Stimulated activated CD8-positive, alpha-beta memory T cell treated with anti-CD3 and anti-CD28 coated beads, Interleukin-4, amount 100 ng/mL, for 4 hours (primary cell): ENCODE data around the gene ADORA3.

ENCODE experiments used
- DNase-seq, 2 donors: peaks; one replicate each; pipeline ENCODE4 v3.0.0-alpha.2; 2020; ENCODE audit warnings: low read depth in 2 of 2, low spot score in 1 of 2

Gene ADORA3

DNA sequence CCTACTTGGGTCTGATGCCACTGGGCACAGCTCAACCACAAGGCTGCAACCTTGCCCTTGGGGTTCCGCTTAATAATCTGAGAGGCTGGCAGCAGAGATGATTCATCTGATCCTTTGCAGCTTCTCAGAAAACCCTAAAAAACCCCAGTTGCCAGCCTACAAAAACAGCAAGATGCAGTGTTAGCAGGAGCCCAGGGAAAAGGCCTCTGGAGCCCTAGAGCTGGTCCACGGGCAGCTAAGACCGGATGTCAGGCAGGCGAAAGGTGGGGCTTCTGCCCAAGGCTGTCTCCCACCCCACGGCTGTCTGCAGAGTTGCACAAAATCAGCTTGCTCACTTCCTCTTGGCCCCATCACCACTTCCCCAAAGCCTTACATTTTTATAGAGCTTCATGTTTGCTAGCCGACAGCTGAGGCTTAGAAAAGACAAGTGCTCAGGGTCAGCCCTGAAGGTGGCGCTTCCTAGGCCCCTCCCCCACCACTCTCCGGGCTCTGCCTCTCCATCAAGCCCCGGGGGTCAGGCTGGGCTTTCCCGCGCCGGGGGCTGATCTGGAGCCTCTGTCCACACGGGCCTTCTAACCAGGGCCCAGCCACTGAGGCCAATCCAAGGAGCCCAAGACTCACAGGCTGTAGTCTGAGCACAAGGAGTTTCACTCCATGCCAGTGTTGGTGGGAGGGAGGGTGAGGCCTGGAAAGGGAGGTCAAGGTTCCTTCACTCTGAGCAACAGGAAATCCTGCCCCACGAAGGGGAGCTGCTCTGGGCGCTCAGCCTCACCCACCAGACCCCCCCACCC lies 4.2 kb upstream of the ADORA3 start:
- peak; percentile 29 to 54 for DNase-seq

DNA sequence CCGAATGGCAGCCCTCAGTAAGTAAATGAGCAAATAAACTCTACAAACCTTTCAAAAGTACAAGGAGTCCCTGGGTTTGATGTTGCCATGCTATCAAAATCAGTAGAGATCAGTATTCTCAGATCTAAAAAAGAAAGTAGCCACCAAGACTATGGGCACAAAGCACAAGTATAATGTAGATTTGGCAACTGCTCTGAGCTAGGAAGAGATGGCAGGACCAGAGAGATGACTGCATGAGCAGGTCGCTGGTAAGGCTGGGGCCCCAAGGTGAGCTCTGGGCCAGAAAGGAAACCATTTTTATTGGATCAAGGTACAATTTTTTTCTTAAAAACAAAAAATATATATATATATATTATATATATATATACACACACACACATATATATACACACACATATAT lies 3.1 kb upstream of the ADORA3 start:
- no peak for DNase-seq

DNA sequence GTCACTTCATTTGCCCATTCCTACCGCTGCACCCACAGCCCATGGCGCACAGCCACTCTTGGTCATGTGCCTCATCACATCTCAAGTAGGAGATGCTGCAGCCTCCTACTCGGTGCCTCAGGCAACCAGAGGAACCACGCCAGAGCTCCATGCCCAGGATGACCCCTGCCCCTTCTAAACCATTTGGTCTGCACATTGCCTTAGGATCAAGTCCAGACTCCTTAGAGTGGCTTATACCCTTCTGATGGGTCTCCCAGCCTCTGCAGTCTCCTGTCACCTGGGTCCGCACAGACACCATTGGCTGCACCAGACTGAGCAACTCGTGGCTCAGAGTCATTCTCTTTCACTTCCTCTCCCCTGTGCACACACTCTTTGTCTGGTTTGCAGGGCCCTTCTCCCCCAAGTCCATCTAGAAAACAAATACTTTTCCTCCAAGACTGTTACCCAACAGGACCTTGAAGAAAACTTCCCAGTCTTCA lies 2.2 kb upstream of the ADORA3 start:
- DNase-seq = no peak

DNA sequence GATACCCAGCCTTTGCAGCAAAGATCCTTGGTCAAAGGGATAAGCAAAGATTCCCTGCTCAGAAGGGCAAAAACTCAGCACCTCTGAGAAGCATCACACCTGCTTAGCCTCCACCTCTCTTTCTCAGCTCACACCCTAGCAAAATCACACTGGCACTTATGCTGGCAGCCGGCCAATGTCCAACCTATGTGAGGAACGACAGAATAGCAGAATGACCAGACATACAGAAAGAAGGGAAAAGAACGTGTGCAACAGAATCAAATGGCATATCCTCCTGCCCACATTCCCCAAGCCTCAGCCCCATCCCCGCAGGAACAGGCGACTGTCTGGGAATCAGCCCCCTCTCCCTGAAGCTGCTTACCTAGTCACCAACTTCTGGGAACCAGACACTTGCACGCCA lies 664 bp upstream of the ADORA3 start:
- DNase-seq = no peak

DNA sequence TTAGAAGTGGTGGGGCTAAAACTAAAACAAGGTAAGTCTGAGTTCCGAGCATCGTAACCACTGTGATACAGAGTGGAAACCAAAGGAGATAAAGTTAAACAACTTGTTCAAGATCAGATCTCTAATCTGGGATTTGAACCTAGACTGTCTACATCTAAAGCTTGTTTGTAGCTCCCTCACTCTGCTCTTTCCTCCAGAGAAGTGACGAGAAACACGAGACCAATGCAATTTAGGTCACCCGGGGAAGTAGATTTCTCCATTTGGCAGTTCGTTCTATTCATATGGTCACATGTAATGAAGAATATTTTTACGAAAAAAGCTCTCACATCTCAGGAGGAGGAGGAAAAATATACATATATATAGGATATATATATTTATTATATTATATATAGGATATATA lies 1.8 kb downstream of the ADORA3 start:
- DNase-seq = no peak

DNA sequence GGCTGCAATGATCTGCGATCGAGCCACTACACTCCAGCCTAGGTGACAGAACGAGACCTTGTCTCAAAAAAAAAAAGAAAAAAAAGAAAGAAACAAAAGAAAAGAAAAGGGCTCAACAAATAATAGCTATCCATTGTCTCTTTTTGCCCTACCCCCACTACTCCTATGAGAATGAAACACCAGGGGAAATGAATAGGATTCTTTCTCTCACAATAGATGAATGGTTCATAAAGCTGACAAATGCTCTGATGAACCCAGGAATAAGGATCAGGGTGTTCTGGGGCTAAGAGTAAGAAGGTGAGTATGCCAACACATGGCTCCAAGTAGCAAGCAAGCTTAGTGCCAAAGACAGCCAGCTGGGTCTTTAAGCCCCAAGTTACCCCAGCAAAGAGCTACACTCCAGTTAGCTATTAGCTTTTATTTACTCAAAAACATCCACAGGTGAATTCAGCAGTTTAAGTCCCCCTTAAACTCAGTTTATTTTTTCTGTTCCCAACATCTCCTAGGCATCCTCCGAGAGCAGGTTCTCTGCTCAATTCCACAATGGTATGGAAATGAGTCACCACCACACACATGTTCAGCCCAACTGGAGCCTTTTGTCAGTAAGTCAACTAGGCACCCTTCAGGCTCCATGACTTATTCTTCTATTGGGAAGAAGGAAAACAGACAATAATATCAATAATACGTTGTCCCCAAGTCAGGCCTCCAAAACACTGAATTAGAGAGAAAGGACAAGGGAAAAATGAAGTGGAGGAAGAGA lies 4.2 kb downstream of the ADORA3 start:
- no peak for DNase-seq

DNA sequence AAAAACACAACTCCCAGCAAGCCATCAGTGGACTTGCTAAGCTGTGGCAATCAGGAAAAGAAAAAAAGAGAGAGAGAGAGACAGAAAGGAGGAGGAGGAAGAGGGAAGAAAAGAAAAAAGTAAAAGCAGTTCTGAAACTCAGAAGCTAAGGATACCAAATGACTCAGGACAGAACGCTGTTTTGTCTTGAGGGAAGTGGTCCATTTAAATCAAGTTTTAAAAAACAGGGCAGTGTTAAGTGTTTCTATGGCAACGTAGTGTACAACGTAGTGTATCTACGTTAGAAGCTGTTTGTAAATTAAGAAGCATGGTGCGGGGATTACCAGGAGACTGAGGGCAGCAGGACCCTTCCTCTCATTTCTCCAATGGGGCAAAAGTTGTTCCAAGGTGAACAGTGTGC lies 5.8 kb downstream of the ADORA3 start:
- DNase-seq = no peak

DNA sequence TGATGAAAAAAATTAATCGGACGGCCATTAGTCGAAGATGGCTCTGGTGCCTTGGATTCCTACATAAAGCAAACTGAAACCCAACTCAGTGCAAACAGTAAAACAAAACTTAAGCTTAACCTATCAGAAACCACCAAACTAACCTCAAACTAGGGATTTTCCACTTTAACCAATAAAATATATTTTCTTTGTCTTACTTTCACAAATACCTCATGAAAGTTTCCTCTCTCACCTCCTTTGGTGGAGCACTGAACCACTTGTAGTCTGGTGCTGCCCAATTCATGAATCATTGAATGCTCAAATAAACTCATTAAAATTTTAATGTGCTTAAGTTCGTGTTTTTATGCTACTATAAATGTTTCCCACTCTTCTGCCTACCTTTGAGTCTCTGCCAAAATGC lies 7.0 kb downstream of the ADORA3 start:
- DNase-seq = no peak

DNA sequence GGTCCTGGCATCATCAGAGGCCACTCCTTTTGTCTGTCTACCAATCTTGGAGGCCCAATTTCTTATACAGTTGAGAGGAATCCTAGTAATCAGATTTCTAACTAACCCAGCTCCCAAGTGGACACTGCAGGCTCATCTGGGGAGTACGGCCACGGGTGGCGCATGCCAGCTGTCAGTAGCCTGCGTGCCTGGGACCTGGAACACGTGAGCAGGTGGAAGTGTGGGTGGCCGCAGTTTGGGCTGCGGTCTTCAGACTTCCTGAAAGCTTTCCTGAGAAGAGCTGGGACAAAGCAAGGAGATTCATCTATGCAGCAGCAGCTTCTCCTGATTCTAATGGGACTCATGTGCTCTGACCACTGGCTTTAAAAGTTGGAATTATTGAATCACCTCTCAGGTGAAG lies 12.4 kb downstream of the ADORA3 start:
- no peak for DNase-seq

DNA sequence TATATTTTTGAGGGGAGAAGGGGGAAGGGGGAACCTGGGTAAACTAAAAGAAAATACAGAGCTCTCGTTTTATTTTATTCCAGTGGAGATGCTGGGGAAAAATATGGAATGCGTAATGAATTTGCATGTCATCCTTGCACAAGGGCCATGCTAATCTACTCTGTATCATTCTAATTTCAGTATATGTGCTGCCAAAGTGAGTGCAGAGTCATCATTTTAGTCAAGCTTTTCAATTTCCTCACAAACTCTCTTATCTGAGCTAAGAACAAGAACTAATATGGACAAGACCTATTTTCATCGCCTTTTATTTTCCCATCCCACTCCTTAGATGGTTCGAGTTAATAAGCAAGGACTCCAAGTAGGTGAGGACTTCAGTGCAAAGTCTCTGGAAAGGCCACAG lies 13.2 kb downstream of the ADORA3 start:
- DNase-seq = no peak

DNA sequence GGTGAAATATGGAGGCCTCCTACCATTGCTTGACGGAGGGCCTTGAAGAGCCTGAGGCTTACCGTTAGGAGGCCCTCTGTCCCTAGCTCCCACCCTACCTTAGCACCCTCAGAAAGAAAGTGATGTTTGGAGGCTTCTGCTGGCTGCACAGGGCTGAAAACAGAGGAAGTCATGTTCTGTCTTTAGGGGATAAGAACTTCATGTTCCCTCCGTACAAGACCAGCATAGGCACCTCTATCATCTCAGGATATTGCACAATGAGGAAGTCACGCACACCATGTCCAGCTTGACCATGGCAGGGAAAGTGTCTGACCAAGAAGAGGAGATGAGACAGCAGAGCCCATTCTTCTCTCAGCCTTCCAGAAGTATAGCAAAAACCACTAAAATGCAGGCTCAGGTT lies 13.8 kb downstream of the ADORA3 start:
- DNase-seq = no peak

DNA sequence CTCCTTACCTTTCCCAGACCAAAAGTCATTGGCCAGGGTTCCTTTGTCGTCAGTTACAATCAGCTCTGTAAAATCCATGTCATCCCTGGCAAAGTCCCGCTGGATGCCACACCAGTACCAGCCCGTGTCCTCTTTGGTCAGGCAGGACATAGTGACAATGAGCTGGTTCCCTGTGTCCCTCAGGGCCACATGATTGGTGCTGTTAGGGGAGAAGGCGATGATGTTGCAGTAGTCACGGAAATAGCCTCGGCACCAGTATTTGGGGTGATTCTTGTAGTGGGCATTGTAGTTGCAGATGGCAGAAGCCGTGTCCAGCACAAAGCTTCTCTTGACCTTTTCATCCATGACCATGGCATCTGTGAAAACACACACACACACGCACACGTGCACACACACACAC lies 14.8 kb downstream of the ADORA3 start:
- DNase-seq = no peak

DNA sequence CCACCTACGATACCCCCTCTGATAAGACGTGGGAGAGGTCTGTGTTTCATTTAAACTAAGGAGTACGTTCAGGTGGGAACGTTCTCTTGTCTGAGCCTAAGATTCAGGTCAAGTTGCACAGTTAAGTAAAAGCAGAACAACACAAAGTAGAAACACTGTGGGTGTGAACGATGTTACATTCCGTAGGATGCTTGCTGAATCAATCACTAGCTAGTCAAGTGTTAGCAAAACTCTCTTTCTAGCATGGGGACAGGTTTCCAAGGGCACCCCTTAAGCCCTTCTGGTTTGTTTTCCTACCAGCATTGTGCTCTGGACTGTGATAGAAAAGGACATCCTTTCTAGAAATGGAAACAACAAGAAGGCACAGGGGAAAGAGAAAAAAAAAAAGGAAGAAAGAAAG lies 16.3 kb downstream of the ADORA3 start:
- DNase-seq = no peak

DNA sequence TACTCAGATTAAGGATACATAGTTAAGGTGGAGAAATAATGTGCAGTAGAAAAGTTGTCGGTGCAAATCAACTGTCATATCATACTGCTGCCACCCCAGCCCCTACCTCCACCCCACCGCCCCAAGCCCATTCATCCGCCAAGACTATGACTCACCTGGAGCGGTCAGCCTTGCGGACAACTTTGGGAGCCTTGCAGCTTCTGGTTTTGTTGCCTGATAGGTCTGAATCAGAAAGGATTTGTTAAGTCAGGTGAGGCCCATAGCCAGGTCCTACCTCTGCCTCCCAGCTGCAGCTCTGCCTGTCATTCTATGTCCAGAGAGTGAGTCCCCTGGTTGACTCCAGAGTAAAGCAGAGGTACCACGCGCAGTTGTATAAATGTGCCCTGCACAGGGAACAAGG lies 17.0 kb downstream of the ADORA3 start:
- no peak for DNase-seq

DNA sequence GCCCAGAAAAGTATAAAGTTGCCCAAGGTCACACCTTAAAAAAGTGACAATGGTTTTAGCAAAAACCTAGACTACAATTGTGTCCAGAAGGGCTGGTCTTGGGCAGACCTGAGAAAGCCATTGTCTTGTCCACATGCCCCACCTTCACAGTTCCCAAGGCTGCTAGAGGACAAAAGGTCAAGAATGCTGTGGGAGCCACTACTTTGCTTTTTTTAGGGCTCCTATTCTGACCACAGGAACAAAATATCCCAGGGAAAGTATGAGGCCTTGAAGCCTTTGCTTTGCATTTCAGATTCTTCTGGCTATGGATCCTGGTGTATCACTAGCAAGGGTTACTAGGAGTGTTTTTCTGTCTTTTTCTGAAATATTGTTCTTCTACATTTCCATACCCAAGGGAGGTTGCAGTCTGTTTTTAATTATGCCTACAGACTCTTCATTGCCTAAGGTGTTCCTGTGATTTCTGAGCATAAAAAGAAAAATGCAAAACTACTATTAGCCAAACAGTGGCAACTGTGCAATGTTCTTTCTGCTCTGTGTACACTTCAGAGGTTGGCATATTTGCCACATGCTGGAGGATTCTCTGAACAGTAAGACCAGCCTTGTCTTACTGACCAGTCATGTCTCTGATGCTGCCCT lies 18.9 kb downstream of the ADORA3 start:
- no peak for DNase-seq

DNA sequence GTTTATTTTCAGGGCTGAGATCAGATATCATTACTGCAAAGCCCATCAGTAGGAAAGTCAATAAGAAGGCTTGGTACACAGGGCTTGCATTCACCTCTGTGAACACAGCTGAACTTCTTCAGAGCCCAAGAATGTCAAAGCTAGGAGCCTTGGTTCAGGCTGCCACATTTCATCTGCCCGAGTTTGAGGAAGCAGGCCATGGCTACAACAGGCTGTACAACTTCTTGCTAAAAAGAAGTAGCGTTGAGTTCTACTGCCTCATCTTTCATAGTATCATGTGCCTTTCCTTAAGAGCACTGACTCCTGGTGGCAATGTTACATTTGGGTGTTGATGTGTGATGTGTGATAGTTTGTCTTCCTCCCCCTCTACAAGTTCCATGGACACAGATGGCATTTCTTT lies 19.6 kb downstream of the ADORA3 start:
- DNase-seq = no peak

DNA sequence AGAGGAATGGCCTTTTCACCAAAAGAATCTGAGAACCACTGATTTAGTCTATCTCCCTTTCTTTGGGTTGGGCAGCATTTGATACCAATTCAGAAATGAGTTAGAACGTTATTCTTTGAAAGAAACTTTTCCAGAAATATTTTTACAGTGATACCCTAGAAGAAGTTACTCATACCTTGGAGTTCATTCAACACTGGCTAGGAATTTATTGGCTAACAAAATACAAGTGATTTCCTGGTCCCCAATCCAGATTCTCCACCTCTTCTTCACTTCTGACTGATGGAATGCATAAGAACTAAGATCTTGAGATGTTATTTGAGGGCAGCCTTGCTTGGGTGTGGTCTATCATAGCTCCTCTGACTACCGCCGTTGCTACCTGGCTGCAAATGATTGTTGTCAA lies 20.3 kb downstream of the ADORA3 start:
- DNase-seq = no peak

DNA sequence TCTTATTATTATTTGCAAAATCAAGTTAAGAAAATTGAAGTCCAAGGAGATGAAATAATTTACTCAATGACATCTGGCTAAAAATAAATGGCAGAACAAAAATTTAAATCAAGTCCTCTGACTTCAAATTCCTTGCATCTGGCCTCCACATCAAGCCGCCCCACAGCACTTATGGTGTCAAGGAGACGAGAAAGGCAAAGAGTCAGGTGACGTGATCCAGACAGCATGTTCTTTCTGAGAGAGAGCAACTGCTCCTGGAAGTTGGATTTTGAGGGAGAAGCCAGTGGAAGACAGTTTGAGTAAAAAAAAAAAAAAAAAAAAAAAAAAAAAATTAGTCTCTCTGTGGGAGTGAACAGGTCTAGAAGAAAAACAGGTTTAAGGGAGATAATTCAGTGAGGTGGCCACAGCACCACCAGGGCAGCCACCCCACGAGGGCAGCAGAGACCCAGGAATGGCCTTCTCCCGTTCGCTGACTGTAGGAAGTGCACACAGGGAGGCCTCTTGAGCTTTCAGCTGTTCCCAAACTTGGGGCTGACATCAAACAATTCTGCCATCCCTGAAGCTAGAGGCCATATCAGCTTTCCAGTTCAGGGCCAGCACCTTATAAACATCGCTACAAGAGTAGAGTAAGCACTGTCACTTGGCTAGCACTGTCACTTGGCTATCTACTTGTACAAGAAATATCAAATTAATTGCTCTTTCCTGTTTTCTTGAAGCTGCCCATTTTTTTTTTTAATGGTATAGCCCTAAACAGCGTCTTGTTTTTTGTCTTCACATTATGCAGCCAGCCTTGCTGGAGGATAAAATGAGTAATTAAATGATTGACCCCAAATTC lies 21.8 kb downstream of the ADORA3 start:
- DNase-seq = peak in 1 of 2 donors; percentile 24

DNA sequence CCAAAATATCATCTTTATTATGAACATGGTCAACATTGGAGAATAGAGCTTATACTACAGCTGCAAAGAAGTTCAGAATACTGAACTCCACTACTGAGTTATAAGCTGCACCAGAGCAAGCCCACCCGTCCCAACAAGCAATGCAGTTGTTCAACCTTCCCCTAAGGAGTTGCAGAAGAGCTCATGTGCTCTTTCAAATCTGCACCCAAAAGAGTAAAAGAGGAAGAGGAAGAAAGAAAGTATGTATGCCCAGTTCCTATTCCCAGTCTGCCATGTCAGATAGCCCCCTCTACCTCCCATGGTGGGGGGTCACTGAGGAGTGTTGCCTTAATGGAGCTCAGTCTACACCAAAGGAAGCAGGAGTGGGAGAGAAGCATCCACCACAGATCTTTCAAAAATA lies 22.8 kb downstream of the ADORA3 start:
- DNase-seq = no peak

DNA sequence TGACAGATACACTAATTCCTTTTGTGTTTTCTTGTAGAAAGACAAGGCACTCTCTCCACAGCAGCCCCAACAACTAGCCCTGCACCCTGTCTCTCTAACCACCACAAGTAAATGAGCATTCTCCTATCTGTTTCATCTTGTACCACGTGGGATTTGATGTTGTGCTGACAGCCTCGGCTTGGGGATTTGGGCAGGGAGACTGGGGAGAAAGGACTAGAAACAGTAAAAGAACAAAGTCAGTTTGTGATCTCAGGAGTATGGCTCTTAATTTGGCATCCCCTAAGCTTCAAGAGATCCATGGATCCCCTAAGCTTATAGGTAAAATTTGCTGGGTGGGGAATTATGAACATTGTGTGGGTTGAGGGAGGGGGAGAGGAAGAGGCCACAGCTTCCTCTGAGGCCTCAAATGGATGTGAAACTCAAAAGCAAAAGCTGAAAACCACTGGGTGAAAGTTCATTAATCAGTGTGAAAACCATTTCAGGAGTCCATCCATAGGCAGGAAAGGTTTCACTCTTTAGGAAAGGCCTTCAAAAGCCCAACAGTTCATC lies 26.6 kb downstream of the ADORA3 start:
- DNase-seq = no peak

DNA sequence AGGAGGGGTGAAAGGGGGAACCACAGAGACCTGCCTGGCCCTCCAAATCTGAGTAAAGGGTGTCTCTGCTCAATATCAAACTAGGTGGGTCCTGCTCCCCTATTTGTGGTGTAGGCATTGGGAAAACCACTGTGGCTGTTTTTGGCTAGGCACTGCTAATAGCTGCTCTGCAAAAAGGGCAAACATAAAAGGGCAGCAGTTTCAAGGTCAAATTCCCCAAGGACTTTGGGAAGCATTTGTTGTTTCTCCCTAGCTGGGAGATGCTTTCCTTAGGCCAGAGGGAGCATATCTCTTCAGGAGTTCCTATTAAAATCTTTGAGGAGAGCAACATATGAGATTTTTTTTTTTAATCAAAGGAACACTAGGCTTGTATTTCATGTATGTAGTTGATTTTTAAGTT lies 27.2 kb downstream of the ADORA3 start:
- DNase-seq = no peak
